ENCODE data around the gene RPS2. TPM values are rescaled to one million over a fixed set of nuclear protein-coding genes. Genes with fewer than 3 reads are reported as not detected.

RPS2 gene
- total RNA-seq, 1 donor from 2014 or later, result 1,943 TPM

DNA sequence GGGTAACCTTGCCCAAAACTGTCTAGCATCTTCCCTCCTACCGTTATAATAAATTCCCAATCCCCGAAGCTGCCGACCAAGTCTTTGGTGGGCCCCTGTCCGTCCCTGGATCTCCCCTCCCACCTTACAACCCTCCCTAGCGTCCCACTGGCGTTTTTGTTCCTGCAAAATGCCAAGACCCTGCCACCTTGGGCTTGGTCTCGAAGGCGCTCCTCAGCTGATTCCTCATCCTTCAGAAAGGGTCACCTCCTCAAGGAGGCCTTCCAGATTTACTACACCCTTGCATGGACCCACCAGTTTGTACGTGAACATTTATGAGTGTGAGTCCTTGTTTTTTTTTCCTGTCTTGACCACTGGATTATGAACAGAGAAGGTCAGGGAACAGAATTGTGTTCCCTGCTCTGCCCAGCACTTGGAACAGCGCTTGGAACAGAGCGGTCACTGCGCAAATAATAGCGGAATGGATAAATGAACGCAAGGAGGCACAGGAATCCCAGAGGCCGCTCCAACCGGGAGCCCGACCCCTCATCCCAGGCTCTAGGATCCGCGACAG, 18.4 kb upstream of the RPS2 start:
- DNase-seq (ENCODE audit: low read depth), result no peak

DNA sequence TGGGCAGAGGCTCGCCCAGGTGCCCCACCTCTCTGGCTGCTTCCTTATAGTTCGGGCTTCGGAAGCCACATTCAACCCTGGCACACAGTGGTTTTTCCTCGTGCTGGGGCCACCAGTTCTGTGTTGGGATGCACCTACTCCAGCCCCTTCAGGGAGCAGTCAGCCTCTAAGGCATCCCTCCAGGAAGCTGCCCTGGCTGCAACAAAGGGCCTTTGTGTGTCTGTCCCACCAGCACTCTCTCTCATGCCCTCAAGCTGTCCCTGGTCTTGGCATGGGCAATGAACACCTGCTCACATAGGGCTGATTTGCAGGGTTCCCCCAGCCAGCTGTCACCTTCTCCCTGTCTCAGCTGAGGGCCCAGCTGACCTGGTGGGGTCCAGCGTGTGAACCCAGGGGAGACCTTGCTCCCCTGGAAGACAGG, 17.4 kb upstream of the RPS2 start:
- peak; percentile 94 for DNase-seq (ENCODE audit: low read depth)

DNA sequence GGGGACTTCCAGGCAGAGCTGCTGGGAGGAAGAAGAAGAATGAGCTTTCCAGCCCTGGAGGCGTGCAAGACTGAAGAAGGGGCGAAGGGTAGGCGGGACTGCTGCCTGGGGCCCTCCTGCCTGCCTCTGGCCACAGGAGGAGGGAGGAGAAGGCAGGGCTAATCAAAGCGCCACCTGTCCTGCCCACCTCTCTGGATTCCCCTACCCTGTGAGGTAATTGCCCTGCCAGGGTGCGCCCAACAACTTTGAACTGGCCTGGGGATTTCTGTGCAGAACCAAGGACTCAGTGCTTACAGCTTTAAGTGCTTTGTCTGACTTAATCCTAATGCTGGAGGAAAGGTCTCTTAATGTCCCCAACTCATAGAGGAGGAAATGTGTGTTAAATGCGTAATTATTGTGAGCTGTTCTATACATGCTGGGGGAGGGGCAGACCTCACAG, 16.8 kb upstream of the RPS2 start, which contains the start of gene NOXO1:
Gene NOXO1, minus strand, starts transcription at position 72 of the 439 bp plus-strand sequence. CDS start 290 bp downstream, outside the sequence.
- DNase-seq (ENCODE audit: low read depth), result no peak

DNA sequence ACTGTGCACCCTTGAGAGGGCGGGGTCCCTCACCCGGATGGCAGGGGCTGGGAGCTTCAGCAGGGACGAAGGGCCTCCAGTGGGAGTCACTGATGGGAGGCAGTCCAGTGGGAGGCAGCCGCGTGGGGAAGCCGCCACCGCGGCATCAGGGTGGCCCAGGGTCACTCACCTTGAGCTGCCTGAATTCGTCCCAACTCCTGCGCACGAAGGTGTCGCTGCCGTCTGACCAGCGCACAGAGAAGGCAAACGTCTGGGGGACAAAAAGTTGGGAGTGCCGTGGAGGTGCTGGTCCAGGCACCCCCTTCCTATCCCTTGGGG, 16.1 kb upstream of the RPS2 start:
- DNase-seq (ENCODE audit: low read depth), result no peak

DNA sequence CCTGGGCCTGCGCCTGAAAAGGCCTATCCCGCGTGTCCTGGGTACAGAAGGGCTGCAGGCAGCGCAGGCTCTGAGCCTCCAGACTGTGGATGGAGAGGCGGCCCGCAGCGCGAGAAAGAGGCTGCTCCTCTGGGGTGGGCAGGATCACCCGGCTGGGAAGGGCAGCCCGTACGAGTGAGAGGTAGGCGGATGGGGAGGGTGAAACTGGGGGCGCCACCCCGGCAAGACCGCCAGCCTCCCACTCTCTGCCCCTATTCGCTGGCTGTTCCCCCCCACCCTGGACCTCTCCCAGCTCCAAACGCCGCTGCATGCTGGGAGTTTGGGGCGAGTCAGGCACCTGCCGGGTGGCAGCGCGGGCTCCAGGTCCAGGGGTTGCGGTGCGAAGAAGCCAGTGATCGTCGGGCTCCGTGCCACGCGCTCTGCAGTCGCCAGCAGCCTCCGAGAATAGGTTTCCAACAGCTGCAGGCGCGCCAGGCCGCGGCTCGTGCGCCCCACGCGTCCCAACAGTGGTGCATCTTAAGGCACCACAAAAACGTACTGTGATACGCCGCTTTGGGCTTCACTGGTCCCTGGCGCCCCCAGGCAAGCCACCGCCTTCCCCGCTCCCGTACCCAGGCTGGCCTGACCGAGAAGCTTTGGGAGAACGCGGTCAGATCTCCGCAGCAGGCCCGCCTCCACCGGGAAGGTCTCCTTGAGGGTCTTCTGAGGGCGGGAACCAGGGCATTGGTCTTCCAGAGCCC, 15.6 kb upstream of the RPS2 start:
- peak; percentile 79 for DNase-seq (ENCODE audit: low read depth)

DNA sequence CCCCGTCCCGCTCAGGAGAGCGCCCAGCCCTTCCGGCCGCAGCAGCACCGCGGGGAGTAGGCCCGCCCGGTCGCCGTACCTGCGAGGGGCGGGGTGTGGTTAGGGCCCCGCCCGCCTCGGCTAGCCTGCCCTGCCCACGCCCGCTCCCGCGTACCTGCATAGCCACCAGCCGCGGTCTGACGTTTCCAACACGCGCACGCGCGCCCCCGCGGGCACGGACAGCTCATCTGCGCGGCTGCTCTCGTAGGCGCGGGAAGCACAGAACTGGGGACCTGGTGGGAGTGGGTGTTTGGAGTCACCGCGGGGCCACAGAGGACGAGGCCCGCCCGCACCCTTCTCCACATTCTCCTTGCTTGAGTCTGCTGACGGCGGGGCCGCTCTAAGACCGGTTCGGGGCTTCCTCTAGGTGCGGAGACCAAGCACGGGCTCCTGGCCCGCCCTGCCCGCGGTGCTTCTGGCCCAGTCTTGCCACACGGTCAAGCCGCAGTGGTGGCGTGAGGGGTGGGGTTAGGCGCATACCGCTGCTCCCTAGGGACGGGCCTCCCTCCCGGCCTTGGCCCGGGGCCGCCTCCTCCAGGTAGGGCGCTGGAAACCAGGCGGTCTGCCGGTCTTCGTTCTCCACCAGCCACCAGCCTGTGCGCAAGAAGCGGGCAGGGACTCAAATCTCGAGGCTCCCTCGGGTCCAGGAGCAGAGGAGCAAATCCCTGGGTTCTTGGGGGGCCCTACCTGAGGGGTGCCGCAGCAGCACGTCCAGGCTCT, 14.8 kb upstream of the RPS2 start:
- DNase-seq (ENCODE audit: low read depth), result no peak

DNA sequence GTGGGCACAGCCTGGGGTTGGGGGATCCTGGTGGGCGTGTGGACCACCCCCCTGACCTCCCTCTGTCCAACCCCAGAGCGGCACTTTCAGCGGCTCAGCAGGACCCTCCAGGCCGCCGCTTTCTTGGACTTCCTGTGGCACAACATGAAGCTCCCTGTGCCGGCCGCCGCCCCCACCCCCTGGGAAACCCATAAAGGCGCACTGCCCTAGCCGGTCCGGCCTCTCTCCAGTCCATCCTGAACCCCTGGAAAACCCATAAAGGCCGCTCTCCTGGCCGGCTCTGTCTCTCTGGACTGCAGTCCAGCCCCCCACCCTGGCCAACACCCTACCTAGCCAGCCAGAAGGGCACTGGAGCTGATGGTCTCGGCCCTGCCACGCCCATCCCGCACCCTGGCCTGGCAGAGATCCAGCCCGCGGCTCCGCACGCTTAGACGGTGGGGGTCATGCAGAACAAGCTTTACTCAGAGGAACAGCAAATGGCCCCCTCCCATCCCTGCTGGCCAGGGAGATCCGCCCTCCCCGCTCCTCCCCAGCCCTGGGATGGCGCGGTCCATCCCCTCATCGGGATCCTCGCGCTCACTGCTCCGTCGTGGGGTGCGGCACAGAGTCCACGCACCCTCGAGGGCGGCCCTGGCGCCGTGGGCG, 14.0 kb upstream of the RPS2 start:
- DNase-seq (ENCODE audit: low read depth), result no peak

DNA sequence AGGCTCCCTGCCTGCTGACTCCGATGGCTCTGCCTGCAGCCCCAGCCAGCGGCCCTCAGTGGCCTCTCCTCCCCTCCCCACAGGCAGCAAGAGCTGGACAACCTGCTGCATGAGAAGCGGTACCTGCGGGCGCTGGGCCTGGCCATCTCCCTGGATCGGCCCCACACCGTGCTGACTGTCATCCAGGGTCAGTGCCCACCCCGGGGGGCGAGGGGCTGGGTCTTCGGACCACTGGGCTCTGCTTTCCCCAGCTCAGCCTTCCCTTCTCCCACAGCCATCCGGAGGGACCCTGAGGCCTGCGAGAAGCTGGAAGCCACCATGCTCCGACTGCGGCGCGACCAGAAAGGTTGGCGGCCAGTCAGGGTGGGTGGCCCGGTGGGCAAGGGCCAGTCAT, 13.2 kb upstream of the RPS2 start:
- DNase-seq (ENCODE audit: low read depth), result no peak

DNA sequence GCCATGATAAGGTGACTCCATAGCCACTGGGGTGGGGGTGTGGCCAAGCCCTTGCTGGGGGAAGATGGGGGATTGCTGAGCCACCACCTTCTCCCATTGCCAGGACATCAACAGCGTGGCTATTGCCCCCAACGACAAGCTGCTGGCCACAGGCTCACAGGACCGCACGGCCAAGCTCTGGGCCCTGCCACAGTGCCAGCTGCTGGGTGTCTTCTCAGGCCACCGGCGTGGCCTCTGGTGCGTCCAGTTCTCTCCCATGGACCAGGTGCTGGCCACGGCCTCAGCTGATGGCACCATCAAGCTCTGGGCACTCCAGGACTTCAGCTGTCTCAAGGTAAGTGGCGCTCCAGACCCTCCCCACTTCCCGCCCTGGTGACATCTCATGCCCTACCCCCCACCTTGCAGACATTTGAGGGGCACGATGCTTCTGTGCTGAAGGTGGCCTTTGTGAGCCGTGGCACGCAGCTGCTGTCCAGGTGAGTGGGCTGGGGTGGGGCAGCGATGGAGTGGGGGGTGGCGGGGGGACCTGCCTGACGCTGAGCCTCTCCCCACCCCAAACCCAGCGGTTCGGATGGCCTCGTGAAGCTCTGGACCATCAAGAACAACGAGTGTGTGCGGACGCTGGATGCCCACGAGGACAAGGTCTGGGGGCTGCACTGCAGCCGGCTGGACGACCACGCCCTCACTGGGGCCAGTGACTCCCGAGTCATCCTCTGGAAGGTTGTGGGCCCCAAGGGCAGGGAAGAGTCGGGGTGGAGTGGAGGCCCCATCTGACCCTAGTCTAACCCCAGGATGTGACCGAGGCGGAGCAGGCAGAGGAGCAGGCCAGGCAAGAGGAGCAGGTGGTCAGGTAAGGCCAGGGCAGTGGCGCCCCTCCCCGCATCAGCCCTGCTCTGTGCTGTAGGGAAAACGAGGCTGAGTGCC, 12.6 kb upstream of the RPS2 start:
- no peak for DNase-seq (ENCODE audit: low read depth)

DNA sequence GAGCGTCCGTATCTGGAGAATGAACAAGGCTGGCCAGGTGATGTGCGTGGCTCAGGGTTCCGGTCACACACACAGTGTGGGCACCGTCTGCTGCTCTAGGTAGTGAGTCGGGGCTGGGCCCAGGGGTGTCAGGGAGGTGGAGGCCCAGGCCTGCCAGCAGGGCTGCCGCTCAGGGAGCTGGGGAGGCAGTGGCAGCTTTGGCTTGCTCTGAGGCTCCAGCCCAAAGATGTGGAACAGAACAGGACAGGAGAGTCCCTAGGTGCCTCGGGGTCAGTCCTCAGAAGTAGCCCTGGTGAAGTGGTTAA, 11.5 kb upstream of the RPS2 start:
- DNase-seq (ENCODE audit: low read depth), result no peak

DNA sequence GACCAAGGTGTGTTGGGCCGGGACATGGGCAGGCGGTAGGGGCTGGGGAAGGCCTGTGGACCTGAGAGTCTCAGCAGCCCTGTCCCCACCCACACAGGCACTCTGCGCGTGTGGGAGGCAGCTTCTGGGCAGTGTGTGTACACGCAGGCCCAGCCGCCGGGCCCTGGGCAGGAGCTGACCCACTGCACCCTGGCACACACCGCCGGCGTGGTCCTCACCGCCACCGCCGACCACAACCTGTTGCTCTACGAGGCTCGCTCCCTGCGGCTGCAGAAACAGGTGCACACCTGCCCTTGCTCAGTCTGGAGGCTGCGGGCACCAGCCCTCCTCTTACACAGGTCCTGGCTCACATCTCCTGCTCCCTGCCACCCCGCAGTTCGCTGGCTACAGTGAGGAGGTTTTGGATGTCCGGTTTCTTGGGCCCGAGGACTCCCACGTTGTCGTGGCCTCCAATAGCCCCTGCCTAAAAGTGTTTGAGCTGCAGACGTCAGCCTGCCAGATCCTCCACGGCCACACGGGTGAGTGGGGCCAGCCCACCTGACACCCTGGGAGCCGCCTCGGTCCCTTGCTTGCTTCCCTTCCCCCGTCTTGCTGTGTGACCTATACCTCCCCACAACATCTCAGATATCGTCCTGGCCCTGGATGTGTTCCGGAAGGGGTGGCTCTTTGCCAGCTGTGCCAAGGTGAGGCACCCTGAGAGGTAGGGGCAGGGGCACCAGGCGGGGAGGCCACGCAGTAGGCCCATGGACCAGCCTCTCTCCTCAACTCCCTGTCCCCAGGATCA, 11.0 kb upstream of the RPS2 start:
- DNase-seq (ENCODE audit: low read depth), result no peak

DNA sequence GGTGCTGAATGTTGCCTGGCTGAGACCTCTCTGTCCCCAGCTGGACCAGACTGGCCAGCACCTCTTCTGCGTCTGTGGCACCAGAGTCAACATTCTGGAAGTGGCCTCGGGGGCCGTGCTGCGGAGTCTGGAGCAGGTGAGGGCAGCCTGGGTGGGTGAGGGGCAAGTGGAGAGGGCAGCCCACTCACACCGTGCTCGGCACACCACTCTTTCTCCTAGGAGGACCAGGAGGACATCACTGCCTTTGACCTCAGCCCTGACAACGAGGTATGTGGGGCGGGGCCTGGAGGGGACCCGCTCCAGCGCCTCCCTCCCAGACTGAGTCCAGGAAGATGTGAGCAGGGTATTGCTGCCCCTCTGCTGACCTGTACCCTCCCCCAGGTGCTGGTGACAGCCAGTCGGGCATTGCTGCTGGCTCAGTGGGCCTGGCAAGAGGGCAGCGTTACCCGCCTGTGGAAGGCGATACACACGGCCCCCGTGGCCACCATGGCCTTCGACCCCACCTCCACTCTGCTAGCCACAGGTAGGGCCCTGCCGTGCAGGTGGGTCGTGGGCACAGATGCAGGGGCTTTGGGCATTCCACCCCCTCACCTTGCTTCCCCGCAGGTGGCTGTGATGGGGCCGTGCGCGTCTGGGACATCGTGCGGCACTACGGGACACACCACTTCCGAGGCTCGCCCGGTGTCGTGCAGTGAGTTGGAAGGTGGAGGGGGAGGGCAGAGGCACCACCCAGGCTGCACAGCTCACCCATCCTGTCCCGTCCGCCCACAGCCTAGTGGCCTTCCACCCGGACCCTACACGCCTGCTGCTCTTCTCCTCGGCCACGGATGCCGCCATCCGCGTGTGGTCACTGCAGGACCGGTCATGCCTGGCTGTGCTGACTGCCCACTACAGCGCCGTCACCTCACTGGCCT, 9.8 kb upstream of the RPS2 start:
- no peak for DNase-seq (ENCODE audit: low read depth)

DNA sequence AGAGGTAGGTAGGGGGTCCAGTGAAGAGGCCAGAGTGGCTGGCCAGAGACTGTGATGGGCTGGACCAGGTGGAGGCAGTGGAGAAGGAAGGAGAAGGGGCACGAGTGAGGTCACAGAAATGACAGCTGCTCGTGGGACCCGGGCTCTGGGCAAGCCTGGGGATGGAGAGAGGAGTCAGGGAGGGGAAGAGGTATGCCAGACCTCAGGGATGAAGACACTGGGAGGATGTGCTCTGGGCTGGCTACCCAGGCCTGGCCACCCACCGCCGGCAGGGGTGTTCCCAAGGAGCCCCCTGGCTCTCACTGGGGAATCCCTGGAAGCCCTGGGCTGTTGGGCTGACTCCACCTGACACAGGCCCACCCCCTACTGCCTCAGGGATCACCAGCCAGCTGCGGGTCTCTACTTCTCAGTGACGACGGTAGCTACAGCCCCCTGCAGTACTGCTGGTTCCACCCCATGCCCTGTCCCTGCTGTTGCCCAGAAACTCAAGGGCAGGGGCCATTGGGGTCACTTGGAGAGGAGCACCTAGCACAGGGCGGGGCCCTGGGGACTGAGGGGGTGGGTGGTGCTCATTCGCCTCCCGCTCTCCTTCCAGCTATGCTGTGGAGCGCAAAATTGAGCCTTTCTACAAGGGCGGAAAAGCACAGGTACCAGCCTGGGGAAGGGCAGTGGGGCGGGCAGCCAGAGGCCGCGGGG, 9.0 kb upstream of the RPS2 start:
- peak; percentile 44 for DNase-seq (ENCODE audit: low read depth)

DNA sequence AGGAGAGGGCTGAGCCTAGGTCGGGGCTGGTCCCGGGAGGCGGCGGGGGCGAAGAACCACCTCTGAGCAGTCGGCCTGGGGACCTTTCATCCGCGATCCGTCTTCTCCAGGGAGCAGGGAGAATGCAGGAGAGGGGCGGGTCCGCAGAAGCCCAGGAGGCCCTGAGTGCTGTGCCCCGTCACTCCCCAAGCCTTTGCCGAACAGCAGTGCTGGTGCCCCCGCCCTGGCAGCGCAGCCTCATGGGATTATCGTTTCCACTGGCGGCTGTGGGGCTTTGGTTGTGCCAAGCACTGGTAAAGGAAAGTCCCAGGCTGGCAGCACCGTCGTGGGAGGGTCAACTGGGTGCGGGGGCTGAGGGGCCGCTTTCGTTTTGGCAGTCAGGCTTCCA, 7.9 kb upstream of the RPS2 start:
- no peak for DNase-seq (ENCODE audit: low read depth)

DNA sequence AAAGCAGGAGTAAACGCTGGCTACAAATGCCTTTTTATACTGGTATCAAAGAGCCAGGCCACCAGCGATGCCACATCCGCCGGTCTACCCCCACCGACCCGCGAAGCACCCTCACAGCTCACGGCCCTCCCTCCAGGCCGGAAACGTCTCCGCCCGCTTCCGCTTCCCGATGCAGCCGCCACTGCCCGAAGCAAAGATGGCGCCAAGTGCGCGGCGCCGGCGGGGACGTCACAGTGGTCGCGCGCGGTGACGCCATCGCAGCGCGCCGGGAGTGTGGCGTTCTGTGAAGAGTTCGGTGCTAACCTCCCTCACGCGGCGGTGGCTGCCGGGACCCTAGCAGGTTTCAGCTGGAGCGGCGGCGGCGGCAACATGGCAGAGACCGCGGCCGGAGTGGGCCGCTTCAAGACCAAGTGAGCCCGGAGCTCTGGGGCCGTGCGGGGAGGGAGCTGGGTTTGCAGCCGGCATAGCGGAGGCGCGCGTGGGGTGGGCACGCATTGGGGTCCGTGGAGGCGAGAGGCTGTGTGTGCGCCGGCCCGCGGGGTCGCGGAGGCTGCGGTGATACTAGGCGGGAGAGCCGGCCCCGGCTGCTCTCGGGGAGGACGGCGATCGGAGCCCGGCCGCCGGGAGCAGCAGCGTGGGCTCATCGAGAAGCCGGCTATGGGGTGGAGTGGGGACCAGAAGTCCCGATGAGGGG, 7.3 kb upstream of the RPS2 start, which contains the start of gene TBL3:
Gene TBL3, plus strand, starts transcription at position 258 of the 694 bp plus-strand sequence. Its CDS starts 112 bp downstream, at position 370.
- DNase-seq (ENCODE audit: low read depth), result peak; percentile 94

DNA sequence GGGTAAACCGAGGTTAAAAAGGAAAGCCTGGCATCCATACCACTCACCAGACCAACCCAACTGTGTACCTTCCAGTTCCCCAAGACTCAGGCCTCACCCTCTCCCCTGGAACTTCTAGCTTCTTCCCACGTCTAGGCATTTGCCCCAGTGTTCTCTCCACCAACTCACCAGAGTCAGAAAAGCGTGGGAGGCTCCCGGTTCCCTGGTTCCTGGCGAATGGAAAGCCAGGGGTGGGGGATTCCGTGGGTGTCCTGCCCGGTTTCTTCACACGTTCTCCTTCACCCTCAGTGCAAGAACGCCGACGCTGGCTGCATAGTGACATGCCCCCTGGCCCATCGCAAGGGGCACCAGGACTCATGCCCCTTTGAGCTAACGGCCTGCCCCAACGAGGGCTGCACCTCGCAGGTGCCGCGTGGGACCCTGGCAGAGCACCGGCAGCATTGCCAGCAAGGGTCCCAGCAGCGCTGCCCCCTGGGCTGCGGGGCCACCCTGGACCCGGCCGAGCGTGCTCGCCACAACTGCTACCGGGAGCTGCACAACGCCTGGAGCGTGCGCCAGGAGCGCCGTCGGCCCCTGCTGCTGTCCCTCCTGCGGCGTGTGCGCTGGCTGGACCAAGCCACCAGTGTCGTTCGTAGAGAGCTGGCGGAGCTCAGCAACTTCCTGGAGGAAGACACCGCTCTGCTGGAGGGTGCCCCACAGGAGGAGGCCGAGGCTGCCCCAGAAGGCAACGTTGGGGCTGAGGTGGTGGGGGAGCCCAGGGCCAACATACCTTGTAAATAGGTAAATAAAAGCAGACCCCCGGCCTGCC, 3.7 kb upstream of the RPS2 start:
- no peak for DNase-seq (ENCODE audit: low read depth)

DNA sequence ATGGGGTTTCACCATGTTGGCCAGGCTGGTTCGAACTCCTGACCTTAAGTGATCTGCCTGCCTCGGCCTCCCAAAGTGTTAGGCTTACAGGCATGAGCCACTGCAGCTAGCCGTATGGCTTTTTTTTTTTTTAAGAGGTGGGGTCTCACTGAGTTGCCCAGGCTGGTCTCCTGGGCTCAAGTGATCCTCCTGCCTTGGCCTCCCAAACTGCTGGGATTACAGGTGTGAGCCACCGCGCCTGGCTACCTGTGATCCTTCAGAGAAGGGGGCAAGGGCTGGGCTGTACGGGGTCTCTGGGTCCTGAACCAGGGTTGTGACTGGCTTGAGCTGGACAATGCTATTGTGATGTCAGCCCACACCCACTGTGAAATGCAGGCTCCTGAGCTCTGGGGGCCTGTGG, 1.8 kb upstream of the RPS2 start, which contains the start of gene RNF151:
Gene RNF151, plus strand, starts transcription at position 397 of the 400 bp plus-strand sequence. CDS start 26 bp downstream, outside the sequence.
- no peak for DNase-seq (ENCODE audit: low read depth)

Data from myocyte (in vitro differentiated cells).